Mononuclear cell (primary cell): Measurements from ENCODE around the gene DEAF1. TPM values are rescaled to one million over a fixed set of nuclear protein-coding genes. Genes with fewer than 3 reads are reported as not detected.

Experiments used
- H3K27me3 ChIP-seq: 2 replicates; pipeline ENCODE4 v1.6.0; 2011; ENCODE audit warnings: low read length, control low read depth; ENCODE audit not compliant: insufficient read depth
- H3K4me1 ChIP-seq: 2 replicates; pipeline ENCODE4 v1.5.1; 2011; ENCODE audit warnings: mild to moderate bottlenecking, low read length, control low read depth; ENCODE audit not compliant: insufficient read depth
- H3K4me3 ChIP-seq: 2 replicates; pipeline ENCODE4 v1.5.1; 2011; ENCODE audit warnings: mild to moderate bottlenecking, low read length, moderate library complexity
- H3K9me3 ChIP-seq: 2 replicates; pipeline ENCODE4 v1.5.1; 2011; ENCODE audit warnings: low read depth, mild to moderate bottlenecking, control low read depth, low read length
- total RNA-seq: library from RNA; depleted of rRNA; stranded (reverse); fragments of >200 nt; gene quantifications from one replicate; pipeline ENCODE4 v1.2.3, GENCODE V29; 2012

Gene DEAF1
- total RNA-seq, 1 donor: 30.7 TPM

GRCh38 chr11:686451-687243 lies 8.4 kb downstream of the DEAF1 start:
- H3K4me3 ChIP-seq: no peak overlapping the region
- H3K27me3 ChIP-seq: no peaks in the 10 kb centered on the region
- H3K9me3 ChIP-seq: no peaks in the 10 kb centered on the region
- peaks cover 11% of the 10 kb centered on the region for H3K4me1 ChIP-seq

GRCh38 chr11:680970-681369 lies 14.1 kb downstream of the DEAF1 start:
- Histone ChIP-seq H3K27me3 (no peaks in the 10 kb centered on the region), H3K4me1 (no peaks in the 10 kb centered on the region), H3K9me3 (no peaks in the 10 kb centered on the region), H3K4me3 (no peak overlapping the region)

GRCh38 chr11:680476-680875 lies 14.5 kb downstream of the DEAF1 start:
- Histone ChIP-seq H3K4me3 (no peak overlapping the region), H3K9me3 (no peaks in the 10 kb centered on the region), H3K4me1 (no peaks in the 10 kb centered on the region)

DNA sequence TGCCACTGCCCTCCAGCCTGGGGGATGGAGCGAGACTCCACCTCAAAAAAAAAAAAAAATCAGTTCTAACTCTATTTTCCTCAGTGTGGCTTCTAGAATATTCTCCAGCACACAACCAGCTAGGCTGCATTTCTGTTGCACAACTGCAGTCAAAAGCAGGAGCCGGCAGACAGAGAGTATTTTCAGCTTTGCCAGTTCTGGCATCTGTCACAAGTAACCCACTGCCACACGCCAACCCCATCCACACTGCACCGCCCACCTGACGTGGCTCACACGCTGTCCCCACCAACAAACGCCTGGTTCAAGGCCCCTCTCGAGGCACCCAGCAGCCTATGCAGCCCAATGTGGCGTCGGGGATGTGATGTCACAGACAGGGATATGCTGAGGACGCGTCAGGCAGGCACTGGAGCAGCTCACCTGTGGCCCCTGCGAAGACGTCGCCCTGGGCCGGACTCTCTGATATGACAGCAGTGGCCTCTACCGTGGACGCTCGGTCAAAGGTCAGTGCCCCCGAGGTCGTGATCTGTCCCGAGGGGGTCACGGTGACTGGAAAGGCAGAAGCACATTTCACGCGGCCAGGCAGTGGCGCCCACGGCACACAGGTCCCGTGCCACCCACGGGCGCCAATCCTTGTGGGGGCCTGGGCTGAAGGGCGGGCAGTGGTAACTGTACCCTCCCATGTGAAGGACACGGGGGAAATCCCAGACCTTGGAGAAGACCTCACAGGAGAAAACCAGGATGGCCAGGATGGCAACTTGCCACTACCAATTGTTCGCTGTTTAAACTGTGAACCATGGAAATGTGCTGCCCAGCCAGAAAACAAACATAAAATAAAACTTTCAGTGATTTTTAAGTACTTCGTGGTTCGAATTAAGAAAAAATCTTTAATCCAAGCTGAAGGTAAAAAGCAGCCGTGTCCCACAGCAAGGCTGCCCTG lies 15.5 kb downstream of the DEAF1 start:
- Histone ChIP-seq H3K4me1 (no peaks in the 10 kb centered on the region), H3K27me3 (no peaks in the 10 kb centered on the region), H3K9me3 (no peaks in the 10 kb centered on the region), H3K4me3 (no peak overlapping the region)

More at GRCh38 chr11:680476-680875, 14.5 kb downstream of the DEAF1 start:
- no peaks in the 10 kb centered on the region for H3K27me3 ChIP-seq

DNA sequence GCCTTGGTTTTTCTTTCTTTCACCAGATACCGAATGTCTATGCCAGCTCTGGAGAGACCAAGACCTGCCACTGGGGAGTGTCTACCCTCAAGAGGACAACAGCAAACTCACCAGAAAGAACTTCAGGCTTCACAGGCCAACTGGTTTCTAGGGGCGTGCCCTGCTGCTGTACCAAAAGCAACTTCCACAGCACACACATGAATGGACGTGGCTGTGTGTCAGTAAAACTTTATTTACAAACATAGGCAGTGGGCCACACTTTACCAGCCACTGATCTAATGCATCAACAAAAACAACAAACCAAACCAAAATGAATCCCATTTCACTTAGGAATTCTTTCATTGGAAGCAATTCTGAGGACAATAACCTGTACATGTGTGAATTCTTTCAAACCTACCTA lies 16.7 kb downstream of the DEAF1 start:
- Histone ChIP-seq H3K9me3 (no peaks in the 10 kb centered on the region), H3K27me3 (no peaks in the 10 kb centered on the region), H3K4me1 (no peaks in the 10 kb centered on the region), H3K4me3 (no peak overlapping the region)

DNA sequence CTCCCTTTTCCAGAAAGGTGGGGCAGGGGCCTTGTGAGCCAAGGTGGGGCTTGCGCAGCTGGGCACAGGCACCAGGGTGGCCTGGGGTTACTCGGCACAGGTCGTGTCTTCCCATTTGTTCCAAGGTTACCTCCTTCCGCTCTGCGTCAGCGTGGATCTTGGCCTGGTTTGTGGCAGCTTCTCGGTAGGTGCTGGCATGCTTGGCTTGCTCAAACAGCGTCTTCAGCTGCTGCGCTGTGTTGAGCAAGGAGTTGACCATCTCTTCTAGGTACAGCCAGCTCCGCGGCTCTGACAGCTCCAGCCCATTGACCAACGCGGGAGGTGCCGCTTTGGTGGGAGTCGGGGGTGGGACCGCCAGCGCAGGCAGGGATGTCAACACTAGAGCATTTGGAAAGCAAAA lies 20.6 kb downstream of the DEAF1 start:
- Histone ChIP-seq H3K9me3 (no peaks in the 10 kb centered on the region), H3K27me3 (no peaks in the 10 kb centered on the region), H3K4me3 (no peak overlapping the region), H3K4me1 (no peaks in the 10 kb centered on the region)

GRCh38 chr11:673866-674265 lies 21.2 kb downstream of the DEAF1 start:
- H3K4me3 ChIP-seq: no peak overlapping the region
- no peaks in the 10 kb centered on the region for H3K27me3 ChIP-seq
- no peaks in the 10 kb centered on the region for H3K4me1 ChIP-seq
- H3K9me3 ChIP-seq: no peaks in the 10 kb centered on the region

GRCh38 chr11:665704-666281 lies 29.2 kb downstream of the DEAF1 start:
- no peak overlapping the region for H3K4me3 ChIP-seq
- no peaks in the 10 kb centered on the region for H3K4me1 ChIP-seq
- no peaks in the 10 kb centered on the region for H3K27me3 ChIP-seq
- no peaks in the 10 kb centered on the region for H3K9me3 ChIP-seq

GRCh38 chr11:665062-665703 lies 29.8 kb downstream of the DEAF1 start:
- Histone ChIP-seq H3K4me1 (no peaks in the 10 kb centered on the region), H3K27me3 (no peaks in the 10 kb centered on the region), H3K9me3 (no peaks in the 10 kb centered on the region), H3K4me3 (no peak overlapping the region)

DNA sequence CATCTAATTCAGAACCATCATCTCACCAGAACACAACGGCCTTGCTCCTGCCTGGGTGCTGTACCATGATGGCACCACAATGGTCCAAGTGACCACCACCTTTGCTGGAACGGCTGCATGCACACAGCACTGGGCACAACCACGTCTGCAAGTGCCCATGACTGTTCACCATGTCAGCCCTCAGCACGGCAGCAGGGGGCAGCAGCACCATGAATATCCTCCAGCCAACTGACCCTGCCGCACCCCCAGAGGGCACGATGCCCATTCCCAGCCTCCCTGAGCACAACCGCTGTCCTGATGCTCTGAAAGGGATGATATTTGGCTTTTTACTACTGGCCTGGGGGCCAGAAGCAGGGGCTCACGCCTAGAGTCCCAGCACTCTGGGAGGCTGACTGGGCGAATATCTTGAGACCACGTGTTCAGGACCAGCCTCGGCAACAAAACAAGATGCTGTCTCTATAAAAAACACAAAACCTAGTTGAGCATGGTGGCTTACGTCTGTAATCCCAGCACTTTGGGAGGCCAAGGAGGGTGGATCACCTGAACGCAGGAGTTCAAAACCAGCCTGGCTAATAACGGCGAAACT lies 32.2 kb downstream of the DEAF1 start:
- Histone ChIP-seq H3K9me3 (no peaks in the 10 kb centered on the region), H3K4me1 (no peaks in the 10 kb centered on the region), H3K4me3 (no peak overlapping the region), H3K27me3 (no peaks in the 10 kb centered on the region)

- no peaks in the 10 kb centered on the region for H3K9me3 ChIP-seq
These were observed 34.2 kb downstream of the DEAF1 start for GRCh38 chr11:660681-661444.

DNA sequence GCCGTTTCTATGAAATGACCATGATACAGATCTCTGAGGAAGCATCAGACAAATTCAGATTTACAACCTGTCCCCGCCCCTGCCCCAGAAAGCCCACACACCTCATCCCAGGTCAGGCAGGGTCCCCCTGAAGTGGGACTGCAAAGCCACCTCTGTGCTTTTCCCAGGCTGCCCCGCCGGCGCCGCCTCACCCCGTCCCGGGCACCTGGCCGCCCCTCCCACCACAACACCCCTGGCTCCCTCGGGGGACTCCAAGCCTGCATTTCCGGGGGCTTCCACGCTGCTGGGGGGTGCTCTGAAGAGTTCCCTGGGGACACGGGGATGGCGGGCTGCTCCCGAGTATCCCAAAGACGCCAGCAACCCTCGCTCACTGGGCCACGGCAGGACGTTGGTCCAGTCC lies 34.7 kb downstream of the DEAF1 start:
- H3K4me1 ChIP-seq: no peaks in the 10 kb centered on the region
- H3K9me3 ChIP-seq: no peaks in the 10 kb centered on the region
- H3K27me3 ChIP-seq: no peaks in the 10 kb centered on the region
- no peak overlapping the region for H3K4me3 ChIP-seq

More at GRCh38 chr11:660681-661444, 34.2 kb downstream of the DEAF1 start:
- Histone ChIP-seq H3K4me1 (no peaks in the 10 kb centered on the region), H3K4me3 (no peak overlapping the region), H3K27me3 (no peaks in the 10 kb centered on the region)

GRCh38 chr11:659532-660085 lies 35.4 kb downstream of the DEAF1 start:
- H3K4me1 ChIP-seq: no peaks in the 10 kb centered on the region
- no peaks in the 10 kb centered on the region for H3K9me3 ChIP-seq
- no peak overlapping the region for H3K4me3 ChIP-seq
- no peaks in the 10 kb centered on the region for H3K27me3 ChIP-seq

GRCh38 chr11:657691-658126 lies 37.3 kb downstream of the DEAF1 start:
- Histone ChIP-seq H3K9me3 (no peaks in the 10 kb centered on the region), H3K4me3 (no peak overlapping the region), H3K27me3 (no peaks in the 10 kb centered on the region), H3K4me1 (no peaks in the 10 kb centered on the region)
